HTERT RPE-1 (cell line): ENCODE results near the gene RBM11.
"Not testable (repeated sequence)": the region's sequence is repeated elsewhere in the genome, so short reads cannot be mapped to it uniquely, and the experiment has no call there.

Source experiments
- in situ Hi-C: fragments of 300-500 bp; cut with MboI; formaldehyde crosslinking; loops from 4 replicates; pipeline ENCODE4 v1.14.3; 2020; ENCODE audit warnings: low sequenced_read_pairs

The RBM11 gene, protein sequence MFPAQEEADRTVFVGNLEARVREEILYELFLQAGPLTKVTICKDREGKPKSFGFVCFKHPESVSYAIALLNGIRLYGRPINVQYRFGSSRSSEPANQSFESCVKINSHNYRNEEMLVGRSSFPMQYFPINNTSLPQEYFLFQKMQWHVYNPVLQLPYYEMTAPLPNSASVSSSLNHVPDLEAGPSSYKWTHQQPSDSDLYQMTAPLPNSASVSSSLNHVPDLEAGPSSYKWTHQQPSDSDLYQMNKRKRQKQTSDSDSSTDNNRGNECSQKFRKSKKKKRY

GRCh38 chr21:14215971-14216641 lies at the start of gene RBM11:
TSS of gene RBM11 (plus strand) at chr21:14216157. CDS start at chr21:14216187, 30 bp downstream.
- in situ Hi-C loops: no loop called here

DNA sequence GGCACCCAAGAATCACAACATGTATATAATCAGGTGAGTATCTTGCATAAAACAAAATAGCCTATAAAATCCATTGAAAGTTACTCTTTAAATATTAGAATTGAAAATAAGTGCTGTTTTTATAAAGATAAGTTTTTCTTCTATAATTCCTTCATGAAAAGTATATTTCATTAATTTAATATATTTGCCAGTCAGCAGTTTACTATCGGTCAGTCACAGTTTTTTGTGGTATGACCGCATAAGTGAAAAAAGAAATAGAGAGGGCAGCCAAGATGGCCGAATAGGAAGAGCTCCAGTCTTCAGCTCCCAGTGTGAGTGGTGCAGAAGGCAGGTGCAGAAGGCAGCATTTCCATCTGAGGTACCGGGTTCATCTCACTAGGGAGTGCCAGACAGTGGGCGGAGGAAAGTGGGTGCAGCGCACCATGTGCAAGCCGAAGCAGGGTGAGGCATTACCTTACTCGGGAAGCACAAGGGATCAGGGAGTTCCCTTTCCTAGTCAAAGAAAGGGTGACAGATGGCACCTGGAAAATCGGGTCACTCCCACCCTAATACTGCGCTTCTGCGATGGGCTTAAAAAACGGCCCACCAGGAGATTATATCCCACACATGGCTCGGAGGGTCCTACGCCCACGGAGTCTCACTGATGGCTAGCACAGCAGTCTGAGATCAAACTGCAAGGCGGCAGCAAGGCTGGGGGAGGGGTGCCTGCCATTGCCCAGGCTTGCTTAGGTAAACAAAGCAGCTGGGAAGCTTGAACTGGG lies 49.3 kb upstream of the RBM11 start:
- in situ Hi-C loops: not testable (repeated sequence)

- in situ Hi-C loops: no loop called here
Observed at GRCh38 chr21:14206222-14206621, 9.7 kb upstream of the RBM11 start.

DNA sequence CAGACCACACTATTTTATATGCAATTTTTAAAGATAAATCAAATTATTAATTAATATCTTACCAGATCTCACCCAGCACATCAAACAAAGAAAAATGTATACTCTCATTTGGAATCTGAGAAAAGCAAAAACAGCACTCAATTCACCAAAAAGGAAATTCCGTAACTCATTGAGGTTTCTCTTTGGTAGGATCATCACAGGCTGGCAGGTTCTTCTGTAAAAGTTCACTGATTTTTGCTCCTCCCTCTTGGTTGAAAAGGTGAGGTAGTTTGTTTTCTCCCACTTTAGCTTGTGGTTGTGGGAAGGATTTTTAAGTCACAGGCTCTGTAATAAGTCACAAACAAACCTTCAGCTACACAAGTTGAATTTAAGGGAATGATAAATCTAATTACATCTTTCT lies 5.2 kb upstream of the RBM11 start, which contains the start of gene LIPI:
Gene LIPI (minus strand): TSS at position 218 of the 400 bp plus-strand sequence. CDS start 110 bp downstream, at position 108.
- in situ Hi-C loops: no loop called here

DNA sequence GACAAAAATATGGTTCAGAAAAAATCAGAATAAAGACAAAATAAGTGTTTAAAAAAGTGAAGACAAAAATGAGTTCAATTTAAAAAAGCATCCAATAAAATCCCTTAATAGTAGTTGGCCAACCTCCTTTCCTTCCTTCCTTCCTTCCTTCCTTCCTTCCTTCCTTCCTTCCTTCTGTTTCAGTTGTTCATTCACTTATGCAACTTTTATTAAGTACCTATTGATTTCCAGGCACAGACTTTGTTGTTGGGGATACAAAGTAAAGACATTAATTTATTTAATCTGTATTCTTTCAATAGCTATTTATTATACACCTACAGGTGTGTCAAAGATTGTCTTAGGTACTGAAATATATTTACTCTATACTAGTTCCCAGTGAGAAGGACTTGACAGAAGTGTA lies 2.8 kb upstream of the RBM11 start:
- in situ Hi-C loops: no loop called here

- in situ Hi-C loops: no loop called here
Observed at GRCh38 chr21:14223365-14223764, 7.4 kb downstream of the RBM11 start.

GRCh38 chr21:14229399-14229798 lies 13.4 kb downstream of the RBM11 start:
- in situ Hi-C loops: no loop called here

GRCh38 chr21:14235101-14235500 lies 19.1 kb downstream of the RBM11 start:
- in situ Hi-C loops: no loop called here

GRCh38 chr21:14236180-14236579 lies 20.2 kb downstream of the RBM11 start:
- in situ Hi-C loops: no loop called here

- in situ Hi-C loops: no loop called here
Observed at GRCh38 chr21:14239281-14239680, 23.3 kb downstream of the RBM11 start.

DNA sequence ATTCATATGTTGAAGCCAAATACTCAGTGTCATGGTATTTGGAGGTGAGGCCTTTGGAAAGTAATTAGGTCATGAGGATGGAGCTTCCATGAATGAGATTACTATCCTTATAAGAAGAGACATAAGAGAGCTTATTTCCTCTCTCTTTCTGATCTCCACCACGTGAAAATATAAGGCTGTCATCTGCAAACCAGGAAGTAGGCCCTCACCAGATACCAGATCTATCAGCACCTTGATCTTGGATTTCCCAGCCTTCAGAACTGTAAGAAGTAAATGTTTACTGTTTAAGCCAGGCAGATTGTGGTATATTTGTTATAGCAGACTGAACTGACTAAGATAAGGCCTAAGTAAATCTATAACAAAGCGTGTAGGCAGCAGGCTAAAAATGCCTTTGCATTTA lies 25.3 kb downstream of the RBM11 start:
- in situ Hi-C loops: no loop called here

DNA sequence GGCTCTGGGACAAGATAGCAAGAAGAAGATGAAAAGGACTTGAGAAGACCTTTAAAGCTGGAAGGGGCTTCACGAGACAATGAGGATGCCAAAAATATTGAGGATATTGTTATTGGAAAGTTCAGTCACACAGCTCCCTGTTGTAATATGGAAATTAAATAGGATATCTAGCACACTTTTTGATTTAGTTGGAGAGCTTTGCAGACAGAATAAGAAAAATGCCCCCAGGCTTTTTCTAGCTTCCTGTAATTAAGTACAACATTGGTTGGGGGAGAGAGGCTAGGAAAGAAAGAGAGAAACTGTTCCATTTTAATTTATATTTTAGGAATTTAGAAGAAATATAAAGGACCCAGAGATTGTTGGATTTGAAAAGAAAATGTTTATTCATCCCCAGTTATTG lies 27.5 kb downstream of the RBM11 start:
- in situ Hi-C loops: no loop called here

DNA sequence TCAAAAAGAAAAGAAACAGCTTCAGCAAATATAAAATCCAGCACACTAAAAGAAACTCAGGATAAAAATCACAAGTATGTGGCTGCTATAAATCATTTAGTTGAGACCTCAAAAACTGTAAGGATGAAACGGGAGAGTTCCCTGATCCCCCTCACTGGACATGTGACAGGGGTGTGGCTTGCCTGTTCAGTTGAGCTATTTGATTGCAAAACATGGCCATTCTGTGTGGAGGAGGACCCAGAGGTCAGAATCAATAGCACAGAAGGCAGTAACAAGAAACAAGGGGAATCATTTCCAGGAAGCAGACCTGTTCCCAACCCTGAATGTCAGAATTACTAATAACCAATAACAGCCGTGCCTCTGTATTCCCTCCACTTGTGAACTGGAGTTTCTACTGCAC lies 27.9 kb downstream of the RBM11 start:
- in situ Hi-C loops: no loop called here

DNA sequence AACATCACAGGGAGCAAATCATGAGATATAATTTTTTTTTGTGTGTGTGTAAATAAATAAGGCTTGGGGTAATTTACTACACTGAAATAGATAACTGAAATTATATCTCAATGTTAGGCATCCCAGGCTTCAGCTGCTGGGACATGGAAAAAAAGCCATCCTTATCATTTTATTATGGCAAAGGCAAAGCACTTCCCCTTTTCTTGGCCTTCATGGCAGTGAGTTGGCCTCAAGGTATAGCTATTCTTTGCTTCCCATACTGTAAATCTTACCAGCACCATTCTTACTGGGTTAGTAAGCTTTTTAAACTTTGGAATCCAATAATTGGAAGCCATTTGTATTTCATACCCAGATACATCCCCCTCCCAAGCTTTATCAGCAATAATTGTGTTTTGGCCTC lies 29.0 kb downstream of the RBM11 start:
- in situ Hi-C loops: no loop called here

DNA sequence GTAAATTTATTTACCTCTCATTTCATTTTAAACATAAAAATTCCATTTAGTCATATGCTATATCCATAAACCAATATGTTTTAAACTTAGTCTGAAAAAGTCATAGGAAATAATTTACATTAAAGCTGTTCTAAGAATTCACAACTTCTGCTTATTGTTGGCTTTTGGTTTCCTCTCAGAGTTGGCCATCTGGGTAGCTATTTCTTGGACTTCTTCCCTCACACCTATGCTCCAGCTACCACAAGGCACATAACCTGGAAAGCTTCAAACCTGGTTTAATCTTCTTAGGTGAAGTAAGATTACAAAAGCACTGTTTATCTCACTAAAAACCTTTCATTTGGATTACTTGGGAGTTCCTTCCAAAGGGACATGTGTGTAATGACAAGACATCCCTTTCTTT lies 29.8 kb downstream of the RBM11 start:
- in situ Hi-C loops: no loop called here

DNA sequence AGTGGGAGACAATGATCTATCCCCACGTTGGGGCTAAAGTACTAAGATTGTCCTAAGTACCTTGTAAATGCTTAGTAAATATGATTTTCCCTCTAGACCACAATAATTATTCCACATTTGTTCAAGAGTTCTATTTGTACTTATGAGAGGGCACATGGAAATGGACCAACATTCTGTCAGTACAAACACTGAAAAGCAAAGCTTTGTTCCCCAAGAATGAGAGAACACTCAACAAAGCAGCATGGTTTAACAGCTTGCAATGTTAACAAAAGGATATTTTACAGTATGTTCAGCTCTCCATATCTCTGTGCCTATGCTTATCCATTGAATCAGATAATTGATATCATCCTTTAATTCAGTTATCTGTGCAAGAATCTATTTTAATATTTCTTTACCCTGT lies 35.4 kb downstream of the RBM11 start:
- in situ Hi-C loops: no loop called here

GRCh38 chr21:14259747-14260146 lies 43.8 kb downstream of the RBM11 start:
- in situ Hi-C loops: no loop called here

- in situ Hi-C loops: no loop called here
Observed at GRCh38 chr21:14260174-14260764, 44.3 kb downstream of the RBM11 start.

- in situ Hi-C loops: no loop called here
Observed at GRCh38 chr21:14262039-14262438, 46.1 kb downstream of the RBM11 start.

DNA sequence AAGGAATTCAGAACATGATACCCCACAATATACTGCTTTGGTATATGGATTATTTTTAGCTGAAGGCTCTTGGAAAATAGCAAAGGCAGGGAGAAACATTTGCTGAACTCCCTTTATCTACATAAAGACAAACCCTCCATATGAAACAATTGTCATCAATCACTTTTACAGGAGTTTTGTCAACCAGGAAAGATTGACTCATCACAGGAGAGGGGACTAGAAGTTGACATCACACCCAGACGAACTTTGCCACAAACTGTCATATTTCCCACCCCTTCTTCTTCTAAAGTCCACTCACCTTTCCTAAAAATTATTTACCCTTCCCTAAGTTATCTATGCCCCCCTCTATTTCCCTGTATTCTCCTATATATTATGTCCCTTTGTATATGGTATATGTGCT lies 47.9 kb downstream of the RBM11 start:
- in situ Hi-C loops: no loop called here

- in situ Hi-C loops: no loop called here
Observed at GRCh38 chr21:14265023-14265422, 49.1 kb downstream of the RBM11 start.
